Measurements from ENCODE around the gene NOS1AP. TPM values are rescaled to one million over a fixed set of nuclear protein-coding genes. Genes with fewer than 3 reads are reported as not detected.

Gene NOS1AP
- total RNA-seq, 5 donors from 2014 or later (not counting 1 experiment from before 2014, with no cell fraction given): 0.07 to 0.16 (median 0.09) TPM; not detected in 2

GRCh38 chr1:162144268-162144667 lies 74.8 kb downstream of the NOS1AP start:
- no CpG with 5 or more reads among the region's 3 CpGs for WGBS (ENCODE audit: insufficient coverage)
- Mint-ChIP-seq H3K27me3 (peaks cover 19 to 33% of the 10 kb centered on the region in 2 donors), H3K36me3 (no peaks in the 10 kb centered on the region), H3K4me3 (no peak overlapping the region), H3K9me3 (no peaks in the 10 kb centered on the region), H3K4me1 (no peaks in the 10 kb centered on the region), H3K27ac (no peak overlapping the region)
- Histone ChIP-seq H3K36me3 (ENCODE audit: control insufficient read depth in 2 of 2, extremely low read depth in 1 of 2, insufficient read depth in 1 of 2, low read length in 1 of 2) (no peaks in the 10 kb centered on the region), H3K9me3 (no peaks in the 10 kb centered on the region), H3K4me3 (ENCODE audit: control insufficient read depth in 1 of 2, extremely low read depth in 1 of 2, low read length in 1 of 2) (no peak overlapping the region), H3K27me3 (replicated peaks in 1 of 2; ENCODE audit: control insufficient read depth in 2 of 2, extremely low read depth in 1 of 2, insufficient read depth in 2 of 2, low read length in 1 of 2) (peaks cover 2 to 16% of the 10 kb centered on the region in 2 experiments), H3K4me1 (ENCODE audit: control insufficient read depth in 1 of 2, extremely low read depth in 1 of 2, insufficient read depth in 2 of 2, low read length in 2 of 2) (no peaks in the 10 kb centered on the region), H3K27ac (ENCODE audit: low read length) (no peak overlapping the region)
- DNase-seq (no peak), ATAC-seq (replicated peaks in 1 of 4) (no peak)
- ChIA-PET POLR2A (no interaction called here), CTCF (no interaction called here)

- ATAC-seq (replicated peaks in 1 of 4) (no peak), DNase-seq (no peak)
- POLR2A ChIA-PET: no interaction called here
- Mint-ChIP-seq H3K9me3 (no peaks in the 10 kb centered on the region), H3K27ac (no peak overlapping the region), H3K4me3 (no peak overlapping the region), H3K36me3 (no peaks in the 10 kb centered on the region), H3K4me1 (no peaks in the 10 kb centered on the region), H3K27me3 (peaks cover 17 to 30% of the 10 kb centered on the region in 2 donors)
- Histone ChIP-seq H3K4me3 (ENCODE audit: control insufficient read depth in 1 of 2, extremely low read depth in 1 of 2, low read length in 1 of 2) (no peak overlapping the region), H3K36me3 (ENCODE audit: control insufficient read depth in 2 of 2, extremely low read depth in 1 of 2, insufficient read depth in 1 of 2, low read length in 1 of 2) (no peaks in the 10 kb centered on the region), H3K27me3 (replicated peaks in 1 of 2; ENCODE audit: control insufficient read depth in 2 of 2, extremely low read depth in 1 of 2, insufficient read depth in 2 of 2, low read length in 1 of 2) (peaks cover 2 to 14% of the 10 kb centered on the region in 2 experiments), H3K27ac (ENCODE audit: low read length) (no peak overlapping the region), H3K9me3 (no peaks in the 10 kb centered on the region), H3K4me1 (ENCODE audit: control insufficient read depth in 1 of 2, extremely low read depth in 1 of 2, insufficient read depth in 2 of 2, low read length in 2 of 2) (no peaks in the 10 kb centered on the region)
- CTCF ChIA-PET: no interaction called here
- 87% methylated on average over 4 of the region's 6 CpGs for WGBS (ENCODE audit: insufficient coverage)
Measured at GRCh38 chr1:162144853-162145252, 75.4 kb downstream of the NOS1AP start.

GRCh38 chr1:162145280-162145965 lies 75.9 kb downstream of the NOS1AP start:
- H3K27me3 ChIP-seq (replicated peaks in 1 of 2; ENCODE audit: control insufficient read depth in 2 of 2, extremely low read depth in 1 of 2, insufficient read depth in 2 of 2, low read length in 1 of 2): peaks cover 2 to 12% of the 10 kb centered on the region in 2 experiments
- no peak overlapping the region for H3K27ac Mint-ChIP-seq
- peaks cover 0 to 5% (median 0%) of the 10 kb centered on the region in 3 donors for H3K9me3 Mint-ChIP-seq
- 77% methylated on average over 7 of the region's 11 CpGs for WGBS (ENCODE audit: insufficient coverage)
- no peak overlapping the region for H3K4me3 ChIP-seq (ENCODE audit: control insufficient read depth in 1 of 2, extremely low read depth in 1 of 2, low read length in 1 of 2)
- no peaks in the 10 kb centered on the region for H3K4me1 Mint-ChIP-seq
- no peaks in the 10 kb centered on the region for H3K9me3 ChIP-seq
- DNase-seq: no peak
- CTCF ChIA-PET: no interaction called here
- POLR2A ChIA-PET: no interaction called here
- no peaks in the 10 kb centered on the region for H3K36me3 ChIP-seq (ENCODE audit: control insufficient read depth in 2 of 2, extremely low read depth in 1 of 2, insufficient read depth in 1 of 2, low read length in 1 of 2)
- H3K27ac ChIP-seq (ENCODE audit: low read length): no peak overlapping the region
- no peak for ATAC-seq (replicated peaks in 1 of 4)
- no peaks in the 10 kb centered on the region for H3K36me3 Mint-ChIP-seq
- H3K4me1 ChIP-seq (ENCODE audit: control insufficient read depth in 1 of 2, extremely low read depth in 1 of 2, insufficient read depth in 2 of 2, low read length in 2 of 2): no peaks in the 10 kb centered on the region
- no peak overlapping the region for H3K4me3 Mint-ChIP-seq
- H3K27me3 Mint-ChIP-seq: peaks cover 21 to 35% of the 10 kb centered on the region in 2 donors

GRCh38 chr1:162145966-162146696 lies 76.6 kb downstream of the NOS1AP start:
- Histone ChIP-seq H3K9me3 (no peaks in the 10 kb centered on the region), H3K4me1 (ENCODE audit: control insufficient read depth in 1 of 2, extremely low read depth in 1 of 2, insufficient read depth in 2 of 2, low read length in 2 of 2) (no peaks in the 10 kb centered on the region), H3K4me3 (ENCODE audit: control insufficient read depth in 1 of 2, extremely low read depth in 1 of 2, low read length in 1 of 2) (no peak overlapping the region), H3K27ac (ENCODE audit: low read length) (no peak overlapping the region), H3K27me3 (replicated peaks in 1 of 2; ENCODE audit: control insufficient read depth in 2 of 2, extremely low read depth in 1 of 2, insufficient read depth in 2 of 2, low read length in 1 of 2) (peaks cover 2 to 12% of the 10 kb centered on the region in 2 experiments), H3K36me3 (ENCODE audit: control insufficient read depth in 2 of 2, extremely low read depth in 1 of 2, insufficient read depth in 1 of 2, low read length in 1 of 2) (no peaks in the 10 kb centered on the region)
- CTCF ChIA-PET: no interaction called here
- Mint-ChIP-seq H3K36me3 (no peaks in the 10 kb centered on the region), H3K27ac (no peak overlapping the region), H3K4me1 (no peaks in the 10 kb centered on the region), H3K9me3 (peaks cover 0 to 6% (median 0%) of the 10 kb centered on the region in 3 donors), H3K27me3 (peaks cover 21 to 41% of the 10 kb centered on the region in 2 donors), H3K4me3 (no peak overlapping the region)
- POLR2A ChIA-PET: no interaction called here
- DNase-seq (no peak), ATAC-seq (replicated peaks in 1 of 4) (no peak)
- WGBS (ENCODE audit: insufficient coverage): 79% methylated on average over 5 of the region's 5 CpGs

GRCh38 chr1:162147760-162148159 lies 78.3 kb downstream of the NOS1AP start:
- Mint-ChIP-seq H3K9me3 (peaks cover 0 to 6% (median 0%) of the 10 kb centered on the region in 3 donors), H3K4me3 (no peak overlapping the region), H3K27me3 (peaks cover 13 to 33% of the 10 kb centered on the region in 2 donors), H3K4me1 (no peaks in the 10 kb centered on the region), H3K36me3 (no peaks in the 10 kb centered on the region), H3K27ac (no peak overlapping the region)
- Histone ChIP-seq H3K9me3 (no peaks in the 10 kb centered on the region), H3K27me3 (replicated peaks in 1 of 2; ENCODE audit: control insufficient read depth in 2 of 2, extremely low read depth in 1 of 2, insufficient read depth in 2 of 2, low read length in 1 of 2) (peaks cover 2 to 14% of the 10 kb centered on the region in 2 experiments), H3K27ac (ENCODE audit: low read length) (no peak overlapping the region), H3K4me1 (ENCODE audit: control insufficient read depth in 1 of 2, extremely low read depth in 1 of 2, insufficient read depth in 2 of 2, low read length in 2 of 2) (no peaks in the 10 kb centered on the region), H3K36me3 (ENCODE audit: control insufficient read depth in 2 of 2, extremely low read depth in 1 of 2, insufficient read depth in 1 of 2, low read length in 1 of 2) (no peaks in the 10 kb centered on the region), H3K4me3 (ENCODE audit: control insufficient read depth in 1 of 2, extremely low read depth in 1 of 2, low read length in 1 of 2) (no peak overlapping the region)
- ChIA-PET CTCF (no interaction called here), POLR2A (no interaction called here)
- ATAC-seq (replicated peaks in 1 of 4): no peak
- no peak for DNase-seq
- WGBS (ENCODE audit: insufficient coverage): no CpG with 5 or more reads among the region's 1 CpG

GRCh38 chr1:162150112-162150511 lies 80.6 kb downstream of the NOS1AP start:
- Mint-ChIP-seq H3K27me3 (peaks cover 17 to 27% of the 10 kb centered on the region in 2 donors), H3K4me3 (no peak overlapping the region), H3K4me1 (no peaks in the 10 kb centered on the region), H3K36me3 (no peaks in the 10 kb centered on the region), H3K27ac (no peak overlapping the region), H3K9me3 (peaks cover 0 to 6% (median 0%) of the 10 kb centered on the region in 3 donors)
- no peaks in the 10 kb centered on the region for H3K36me3 ChIP-seq (ENCODE audit: control insufficient read depth in 2 of 2, extremely low read depth in 1 of 2, insufficient read depth in 1 of 2, low read length in 1 of 2)
- no peaks in the 10 kb centered on the region for H3K9me3 ChIP-seq
- peaks cover 0 to 17% of the 10 kb centered on the region in 2 experiments for H3K27me3 ChIP-seq (replicated peaks in 1 of 2; ENCODE audit: control insufficient read depth in 2 of 2, extremely low read depth in 1 of 2, insufficient read depth in 2 of 2, low read length in 1 of 2)
- CTCF ChIA-PET: no interaction called here
- ATAC-seq (replicated peaks in 1 of 4) (no peak), DNase-seq (no peak)
- POLR2A ChIA-PET: no interaction called here
- H3K4me3 ChIP-seq (ENCODE audit: control insufficient read depth in 1 of 2, extremely low read depth in 1 of 2, low read length in 1 of 2): no peak overlapping the region
- no peaks in the 10 kb centered on the region for H3K4me1 ChIP-seq (ENCODE audit: control insufficient read depth in 1 of 2, extremely low read depth in 1 of 2, insufficient read depth in 2 of 2, low read length in 2 of 2)
- no peak overlapping the region for H3K27ac ChIP-seq (ENCODE audit: low read length)

Measured in T-cell (primary cell).